ENCODE measurements around the gene MGP. TPM values are rescaled to one million over a fixed set of nuclear protein-coding genes. Genes with fewer than 3 reads are reported as not detected.

MGP gene
- total and polyA plus RNA-seq, 8 donors: 30.3 to 179 (median 79.0) TPM

- intact Hi-C loops (cut with DNase I): loop anchor here in 1 of 3 donors (10.0 kb wide), 1 partner anchor 82 kb away; no protein-coding TSS in a partner anchor
- Histone ChIP-seq H3K36me3 (no peaks in the 10 kb centered on the region), H3K4me3 (peak overlapping the region in 1 of 4 donors; percentile 8), H3K27ac (peak overlapping the region; percentile 9 to 82 (median 44)), H3K9me3 (no peaks in the 10 kb centered on the region), H3K4me1 (peaks cover 32 to 54% (median 41%) of the 10 kb centered on the region in 3 donors), H3K27me3 (no peaks in the 10 kb centered on the region)
- FAIRE-seq (peak; percentile 87), DNase-seq (no peak), ATAC-seq (peak; percentile 29 to 54 (median 49))
- no peak for TF ChIP-seq CTCF (IDR thresholded peaks at IDR 0.05)
- WGBS, 2 donors: 6 to 9% methylated on average over 3 of the region's 3 CpGs
Observed at GRCh38 chr12:14842315-14842714, 43.3 kb downstream of the MGP start.

DNA sequence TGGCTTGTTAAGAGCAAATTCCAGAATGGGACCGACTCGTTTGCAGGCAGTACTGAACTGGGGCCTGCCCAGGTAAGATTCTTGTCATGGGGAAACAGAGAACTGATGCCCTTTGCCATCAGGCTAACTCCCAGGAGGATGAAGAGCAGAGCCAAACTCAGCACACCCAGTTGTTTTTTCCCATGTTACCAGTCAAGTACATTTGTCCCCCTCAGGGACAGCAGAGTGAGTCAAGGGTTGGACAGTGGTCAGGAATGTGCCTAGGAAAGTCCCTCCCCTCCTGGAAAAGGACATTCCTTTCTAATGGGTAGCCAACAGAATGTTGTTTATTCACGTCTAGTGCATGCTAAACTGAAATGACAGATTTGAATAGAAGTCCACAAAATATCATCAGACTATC, 43.9 kb downstream of the MGP start:
- peak in 4 of 6 donors; percentile 52 to 79 (median 70) for DNase-seq
- H3K27me3 ChIP-seq: no peaks in the 10 kb centered on the region
- peak overlapping the region in 1 of 4 donors; percentile 8 for H3K4me3 ChIP-seq
- peak; percentile 74 to 87 (median 84) for ATAC-seq
- no peak for TF ChIP-seq CTCF (IDR thresholded peaks at IDR 0.05)
- FAIRE-seq: no peak
- intact Hi-C loops (cut with DNase I): loop anchor here in 1 of 3 donors (10.0 kb wide), 1 partner anchor 83 kb away; no protein-coding TSS in a partner anchor
- peaks cover 32 to 50% (median 35%) of the 10 kb centered on the region in 3 donors for H3K4me1 ChIP-seq
- 6 to 8% methylated on average over 3 of the region's 3 CpGs for WGBS, 2 donors
- peak overlapping the region; percentile 4 to 82 (median 43) for H3K27ac ChIP-seq
- no peaks in the 10 kb centered on the region for H3K36me3 ChIP-seq
- H3K9me3 ChIP-seq: no peaks in the 10 kb centered on the region

- ATAC-seq (peak; percentile 18 to 64 (median 30)), DNase-seq (no peak)
Observed at GRCh38 chr12:14840616-14841015, 45.0 kb downstream of the MGP start.

DNA sequence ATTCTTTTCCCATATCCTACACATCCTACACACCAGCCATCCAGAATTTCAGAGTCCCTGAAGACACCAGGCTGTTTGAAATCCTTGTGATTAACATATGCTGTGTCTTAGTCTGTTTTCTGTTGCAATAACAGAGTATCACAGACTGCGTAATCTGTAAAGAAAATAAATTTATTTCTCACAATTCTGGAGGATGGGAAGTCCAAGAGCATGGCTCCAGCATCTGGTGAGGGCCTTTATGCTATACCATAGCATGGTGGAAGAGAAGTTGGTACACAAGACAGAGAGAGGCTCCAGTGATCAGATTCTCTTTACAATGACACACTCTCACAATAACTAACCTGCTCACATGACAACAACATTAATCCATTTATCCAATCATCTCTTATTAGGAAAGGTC, 46.4 kb downstream of the MGP start:
- TF ChIP-seq CTCF (IDR thresholded peaks at IDR 0.05): no peak
- intact Hi-C loops (cut with DNase I): no loop called here
- H3K9me3 ChIP-seq: no peaks in the 10 kb centered on the region
- peaks cover 22 to 42% (median 23%) of the 10 kb centered on the region in 3 donors for H3K4me1 ChIP-seq
- H3K4me3 ChIP-seq: no peak overlapping the region
- FAIRE-seq (no peak), DNase-seq (no peak), ATAC-seq (no peak)
- 95 to 100% methylated on average over 1 of the region's 1 CpG for WGBS, 2 donors
- no peaks in the 10 kb centered on the region for H3K36me3 ChIP-seq
- H3K27me3 ChIP-seq: no peaks in the 10 kb centered on the region
- H3K27ac ChIP-seq: no peak overlapping the region

More at GRCh38 chr12:14840616-14841015, 45.0 kb downstream of the MGP start:
- 70 to 73% methylated on average over 4 of the region's 4 CpGs for WGBS, 2 donors
- Histone ChIP-seq H3K36me3 (no peaks in the 10 kb centered on the region), H3K27ac (peak overlapping the region in 3 of 4 donors; percentile 4 to 82 (median 77)), H3K4me1 (peaks cover 22 to 39% (median 24%) of the 10 kb centered on the region in 3 donors), H3K27me3 (no peaks in the 10 kb centered on the region), H3K4me3 (no peak overlapping the region), H3K9me3 (no peaks in the 10 kb centered on the region)
- TF ChIP-seq CTCF (IDR thresholded peaks at IDR 0.05): no peak
- no peak for FAIRE-seq
- intact Hi-C loops (cut with DNase I): loop anchor here in 1 of 3 donors (10.0 kb wide), 1 partner anchor 84 kb away; no protein-coding TSS in a partner anchor

Data from pancreas (tissue), 10 donors.